HepG2 (cell line): Measurements from ENCODE around the gene NINJ2. TPM values are rescaled to one million over a fixed set of nuclear protein-coding genes. Genes with fewer than 3 reads are reported as not detected.

Experiments
- ATF3 ChIP-seq: sonication (generic); formaldehyde crosslinking; IDR thresholded peaks from 2 replicates; pipeline ENCODE4 v1.4.0; 2020; ENCODE audit warnings: missing genetic modification reagents
- ATRX ChIP-seq: sonication (generic); formaldehyde crosslinking; IDR thresholded peaks from 2 replicates; pipeline ENCODE4 v1.4.0; 2020; ENCODE audit warnings: missing genetic modification reagents, borderline replicate concordance
- CC2D1A ChIP-seq: sonication (generic); formaldehyde crosslinking; IDR thresholded peaks from 2 replicates; pipeline ENCODE4 v1.8.1; 2023; ENCODE audit warnings: mild to moderate bottlenecking, missing genetic modification reagents
- HMG20B ChIP-seq: conservative IDR thresholded peaks from 2 replicates; pipeline ENCODE4 v1.6.1; 2016; ENCODE audit warnings: missing genetic modification reagents, missing compliant biosample characterization
- KDM4B ChIP-seq: sonication (generic); formaldehyde crosslinking; IDR thresholded peaks from 2 replicates; pipeline ENCODE4 v1.4.0; 2020; ENCODE audit warnings: missing genetic modification reagents
- KMT2B ChIP-seq: IDR thresholded peaks from 2 replicates; pipeline ENCODE4 v1.6.1; 2016; ENCODE audit warnings: missing genetic modification reagents, missing compliant biosample characterization
- NBN ChIP-seq: fragments of 450-650 bp; conservative IDR thresholded peaks from 2 replicates; pipeline ENCODE4 v1.6.1; 2017
- NFIB ChIP-seq: sonication (generic); formaldehyde crosslinking; IDR thresholded peaks from 2 replicates; pipeline ENCODE4 v1.9.0; 2021; ENCODE audit warnings: missing genetic modification reagents, mild to moderate bottlenecking, borderline replicate concordance
- NRL ChIP-seq: sonication (generic); formaldehyde crosslinking; IDR thresholded peaks from 2 replicates; pipeline ENCODE4 v1.5.0; 2020; ENCODE audit warnings: missing genetic modification reagents, mild to moderate bottlenecking, moderate library complexity, borderline replicate concordance
- PHB2 ChIP-seq: fragments of 450-650 bp; IDR thresholded peaks from 2 replicates; pipeline ENCODE4 v1.6.1; 2018; ENCODE audit not compliant: partially characterized antibody
- POLR2A ChIP-seq, 2 experiments: IDR thresholded peaks; 2 replicates each; pipeline ENCODE4 v1.6.1; 2011; ENCODE audit warnings: low read depth in 2 of 2, low read length in 2 of 2, mild to moderate bottlenecking in 1 of 2, moderate library complexity in 1 of 2; ENCODE audit not compliant: insufficient read depth in 1 of 2
- SNAPC5 ChIP-seq: sonication (generic); formaldehyde crosslinking; IDR thresholded peaks from 2 replicates; pipeline ENCODE4 v1.8.1; 2023; ENCODE audit warnings: mild to moderate bottlenecking, missing genetic modification reagents, borderline replicate concordance
- TMF1 ChIP-seq: sonication (generic); formaldehyde crosslinking; IDR thresholded peaks from 2 replicates; pipeline ENCODE4 v1.8.1; 2022; ENCODE audit warnings: low read depth, missing genetic modification reagents
- TRAFD1 ChIP-seq: sonication (generic); formaldehyde crosslinking; IDR thresholded peaks from 2 replicates; pipeline ENCODE4 v1.5.1; 2020; ENCODE audit warnings: missing genetic modification reagents, mild to moderate bottlenecking, borderline replicate concordance
- ZBTB10 ChIP-seq: sonication (generic); formaldehyde crosslinking; IDR thresholded peaks from 2 replicates; pipeline ENCODE4 v1.4.0; 2020; ENCODE audit warnings: missing genetic modification reagents, borderline replicate concordance
- ZNF333 ChIP-seq: sonication (generic); formaldehyde crosslinking; IDR thresholded peaks from 2 replicates; pipeline ENCODE4 v1.4.0; 2020; ENCODE audit warnings: mild to moderate bottlenecking, missing genetic modification reagents, borderline replicate concordance
- ZNF430 ChIP-seq: sonication (generic); formaldehyde crosslinking; IDR thresholded peaks from 2 replicates; pipeline ENCODE4 v1.9.0; 2021; ENCODE audit warnings: mild to moderate bottlenecking, missing genetic modification reagents
- ZNF44 ChIP-seq: sonication (generic); formaldehyde crosslinking; IDR thresholded peaks from 2 replicates; pipeline ENCODE4 v1.5.1; 2020; ENCODE audit warnings: mild to moderate bottlenecking, missing genetic modification reagents
- ZNF644 ChIP-seq: IDR thresholded peaks from 2 replicates; pipeline ENCODE4 v1.6.1; 2016; ENCODE audit warnings: low read depth
- ZNF703 ChIP-seq: sonication (generic); formaldehyde crosslinking; IDR thresholded peaks from 2 replicates; pipeline ENCODE4 v1.5.1; 2020; ENCODE audit warnings: missing genetic modification reagents, mild to moderate bottlenecking, moderate library complexity, borderline replicate concordance
- ZNF749 ChIP-seq: sonication (generic); formaldehyde crosslinking; IDR thresholded peaks from 2 replicates; pipeline ENCODE4 v1.8.0; 2022; ENCODE audit warnings: mild to moderate bottlenecking, missing genetic modification reagents, moderate library complexity, borderline replicate concordance
- ZNF800 ChIP-seq: sonication (generic); formaldehyde crosslinking; IDR thresholded peaks from 2 replicates; pipeline ENCODE4 v1.4.0; 2020; ENCODE audit warnings: missing genetic modification reagents
- ZSCAN21 ChIP-seq: sonication (generic); formaldehyde crosslinking; IDR thresholded peaks from 2 replicates; pipeline ENCODE4 v1.8.0; 2022; ENCODE audit warnings: mild to moderate bottlenecking, missing genetic modification reagents, moderate library complexity, borderline replicate concordance
- polyA plus RNA-seq, 8 experiments: library from polyadenylated mRNA; depleted of rRNA in 3 of 8; stranded (reverse) in 7 of 8; unstranded in 1 of 8; fragments of >200 nt; fragmentation: Illumina TruSeq in 4 of 8; extraction: Trizol in 4 of 8; gene quantifications; 2 replicates each; pipeline versions ENCODE4 v1.2.1 to v1.2.3, GENCODE V29; 2011 to 2016; ENCODE audit warnings: low read depth in 4 of 8, missing spikeins in 1 of 8, mixed read lengths in 1 of 8; ENCODE audit not compliant: insufficient read depth in 1 of 8
- total RNA-seq, 5 experiments: library from RNA; depleted of rRNA; stranded (reverse); fragments of >200 nt; fragmentation: Illumina TruSeq; extraction: Trizol; gene quantifications; 2 replicates each; pipeline ENCODE4 v1.2.3, GENCODE V29; 2016; ENCODE audit warnings: low read depth in 1 of 5

NINJ2 gene
- total and polyA plus RNA-seq, 2 of the 13 experiments (the other 11 are each of a cell fraction or from before 2014, with no cell fraction given): 0.62 to 3.8 TPM

- TF ChIP-seq ATF3 (CRISPR knock-in tag) (no peak), TRAFD1 (CRISPR knock-in tag) (peak; percentile 94), NFIB (CRISPR knock-in tag) (no peak), ZNF333 (CRISPR knock-in tag) (no peak), ZNF703 (CRISPR knock-in tag) (no peak), NRL (CRISPR knock-in tag) (no peak), KDM4B (CRISPR knock-in tag) (0 out of 2 replicates have a peak, but pooled peaks have one; percentile 41), POLR2A (IDR thresholded peaks at IDR 0.05; ENCODE audit: insufficient read depth in 1 of 2, low read depth in 2 of 2, low read length in 2 of 2) (peak; percentile 25 to 39; a peak in 2 of 4 replicates), ZNF44 (CRISPR knock-in tag) (no peak), ATRX (CRISPR knock-in tag) (no peak), PHB2 (no peak), HMG20B (CRISPR knock-in tag) (0 out of 2 replicates have a peak, but pooled peaks have one; percentile 41), NBN (no peak), ZBTB10 (CRISPR knock-in tag) (peak; percentile 50; the same call in 1 of the 2 replicates), ZNF749 (CRISPR knock-in tag) (peak; percentile 68; the same call in 1 of the 2 replicates), SNAPC5 (no peak), ZNF800 (CRISPR knock-in tag) (no peak), ZNF430 (CRISPR knock-in tag) (no peak; the same call in none of the 2 replicates), KMT2B (CRISPR knock-in tag) (no peak), ZNF644 (peak; percentile 46; the same call in 1 of the 2 replicates), ZSCAN21 (peak; percentile 35; the same call in 1 of the 2 replicates), TMF1 (CRISPR knock-in tag) (no peak), CC2D1A (CRISPR knock-in tag) (no peak)
Observed at GRCh38 chr12:646442-647384, 16.5 kb downstream of the NINJ2 start (continued).
